Measurements from ENCODE around the gene ADAMTS12.

DNA sequence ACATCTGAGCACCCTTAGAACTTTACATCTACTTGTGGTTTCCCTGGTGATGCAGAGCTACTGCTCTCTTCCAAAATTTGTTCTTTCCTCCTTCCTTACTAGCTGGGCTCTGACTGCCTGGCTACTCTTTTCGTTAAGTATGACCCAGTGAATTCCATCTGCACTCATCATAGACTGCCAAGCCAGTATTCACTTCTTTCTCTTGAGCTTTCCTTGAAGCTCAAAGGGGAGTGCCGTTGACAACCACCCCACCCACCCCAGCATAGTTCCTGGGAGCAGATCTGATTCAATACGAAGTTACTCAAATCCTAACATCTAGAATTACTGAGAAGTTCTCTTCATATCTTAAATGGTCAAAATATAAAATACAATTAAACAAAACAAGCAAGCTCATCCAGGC lies 190.5 kb downstream of the ADAMTS12 start:
- TF ChIP-seq EP300 (IDR thresholded peaks at IDR 0.05; ENCODE audit: borderline replicate concordance in 1 of 2, control insufficient read depth in 1 of 2, low read depth in 2 of 2, low read length in 2 of 2) (no peak), TCF7 (IDR thresholded peaks at IDR 0.05; ENCODE audit: borderline replicate concordance) (no peak), JUND (IDR thresholded peaks at IDR 0.05; ENCODE audit: low read depth, low read length) (no peak), BHLHE40 (IDR thresholded peaks at IDR 0.05; ENCODE audit: borderline replicate concordance in 1 of 2, low read depth in 2 of 2, low read length in 1 of 2) (no peak), ZNF274 (IDR thresholded peaks at IDR 0.05; ENCODE audit: insufficient read depth, insufficient read length) (no peak), POLR2A (IDR thresholded peaks at IDR 0.05; ENCODE audit: low read depth, low read length) (no peak), HDAC6 (IDR thresholded peaks at IDR 0.05; ENCODE audit: unreplicated experiment) (no peak), SMC3 (IDR thresholded peaks at IDR 0.05; ENCODE audit: borderline replicate concordance, low read length) (no peak), EZH2 (IDR thresholded peaks at IDR 0.05; ENCODE audit: borderline replicate concordance, control insufficient read depth, low read depth, low read length) (no peak), NRF1 (conservative IDR thresholded peaks at IDR 0.05; ENCODE audit: low read depth, low read length) (no peak), HDGF (IDR thresholded peaks at IDR 0.05) (no peak)
- TF ChIP-seq, protein P1, sequence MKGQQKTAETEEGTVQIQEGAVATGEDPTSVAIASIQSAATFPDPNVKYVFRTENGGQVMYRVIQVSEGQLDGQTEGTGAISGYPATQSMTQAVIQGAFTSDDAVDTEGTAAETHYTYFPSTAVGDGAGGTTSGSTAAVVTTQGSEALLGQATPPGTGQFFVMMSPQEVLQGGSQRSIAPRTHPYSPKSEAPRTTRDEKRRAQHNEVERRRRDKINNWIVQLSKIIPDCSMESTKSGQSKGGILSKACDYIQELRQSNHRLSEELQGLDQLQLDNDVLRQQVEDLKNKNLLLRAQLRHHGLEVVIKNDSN (IDR thresholded peaks at IDR 0.05; ENCODE audit: borderline replicate concordance, extremely low read length, insufficient read depth, low read depth, low read length), result no peak
- TF ChIP-seq, protein P2, sequence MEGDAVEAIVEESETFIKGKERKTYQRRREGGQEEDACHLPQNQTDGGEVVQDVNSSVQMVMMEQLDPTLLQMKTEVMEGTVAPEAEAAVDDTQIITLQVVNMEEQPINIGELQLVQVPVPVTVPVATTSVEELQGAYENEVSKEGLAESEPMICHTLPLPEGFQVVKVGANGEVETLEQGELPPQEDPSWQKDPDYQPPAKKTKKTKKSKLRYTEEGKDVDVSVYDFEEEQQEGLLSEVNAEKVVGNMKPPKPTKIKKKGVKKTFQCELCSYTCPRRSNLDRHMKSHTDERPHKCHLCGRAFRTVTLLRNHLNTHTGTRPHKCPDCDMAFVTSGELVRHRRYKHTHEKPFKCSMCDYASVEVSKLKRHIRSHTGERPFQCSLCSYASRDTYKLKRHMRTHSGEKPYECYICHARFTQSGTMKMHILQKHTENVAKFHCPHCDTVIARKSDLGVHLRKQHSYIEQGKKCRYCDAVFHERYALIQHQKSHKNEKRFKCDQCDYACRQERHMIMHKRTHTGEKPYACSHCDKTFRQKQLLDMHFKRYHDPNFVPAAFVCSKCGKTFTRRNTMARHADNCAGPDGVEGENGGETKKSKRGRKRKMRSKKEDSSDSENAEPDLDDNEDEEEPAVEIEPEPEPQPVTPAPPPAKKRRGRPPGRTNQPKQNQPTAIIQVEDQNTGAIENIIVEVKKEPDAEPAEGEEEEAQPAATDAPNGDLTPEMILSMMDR (IDR thresholded peaks at IDR 0.05 in 2 of 3, conservative IDR thresholded peaks at IDR 0.05 in 1 of 3; ENCODE audit: control insufficient read depth in 2 of 3, extremely low read depth in 1 of 3, insufficient read depth in 1 of 3, low read depth in 3 of 3, low read length in 3 of 3), result no peak
